ENCODE results near the gene RPS24.
"Not testable (repeated sequence)": the region's sequence is repeated elsewhere in the genome, so short reads cannot be mapped to it uniquely, and the experiment has no call there.

The RPS24 gene

GRCh38 chr10:78053211-78053868 is 19.7 kb downstream of the RPS24 start:
- DNase-seq (ENCODE audit: low read depth in 3 of 3), result no peak

GRCh38 chr10:78058562-78058961 is 24.9 kb downstream of the RPS24 start:
- DNase-seq (ENCODE audit: low read depth in 3 of 3), result no peak

GRCh38 chr10:78059906-78060702 is 26.4 kb downstream of the RPS24 start:
- no peak for DNase-seq (ENCODE audit: low read depth in 3 of 3)

GRCh38 chr10:78062296-78062695 is 28.6 kb downstream of the RPS24 start:
- no peak for DNase-seq (ENCODE audit: low read depth in 3 of 3)

- no peak for DNase-seq (ENCODE audit: low read depth in 3 of 3)
Observed at GRCh38 chr10:78063236-78063635, 29.6 kb downstream of the RPS24 start.

GRCh38 chr10:78064919-78065318 is 31.3 kb downstream of the RPS24 start:
- not testable (repeated sequence) for DNase-seq (ENCODE audit: low read depth in 3 of 3)

GRCh38 chr10:78065611-78066010 is 31.9 kb downstream of the RPS24 start:
- no peak for DNase-seq (ENCODE audit: low read depth in 3 of 3)

- no peak for DNase-seq (ENCODE audit: low read depth in 3 of 3)
Observed at GRCh38 chr10:78066012-78066411, 32.3 kb downstream of the RPS24 start.

GRCh38 chr10:78066728-78067430 is 33.2 kb downstream of the RPS24 start:
- DNase-seq (ENCODE audit: low read depth in 3 of 3), result no peak

- no peak for DNase-seq (ENCODE audit: low read depth in 3 of 3)
Observed at GRCh38 chr10:78069151-78069550, 35.5 kb downstream of the RPS24 start.

GRCh38 chr10:78070064-78070463 is 36.4 kb downstream of the RPS24 start:
- not testable (repeated sequence) for DNase-seq (ENCODE audit: low read depth in 3 of 3)

GRCh38 chr10:78070726-78071125 is 37.1 kb downstream of the RPS24 start:
- no peak for DNase-seq (ENCODE audit: low read depth in 3 of 3)

- no peak for DNase-seq (ENCODE audit: low read depth in 3 of 3)
Observed at GRCh38 chr10:78071140-78071856, 37.6 kb downstream of the RPS24 start.

- DNase-seq (ENCODE audit: low read depth in 3 of 3), result no peak
Observed at GRCh38 chr10:78071857-78072179, 38.2 kb downstream of the RPS24 start.

- no peak for DNase-seq (ENCODE audit: low read depth in 3 of 3)
Observed at GRCh38 chr10:78072504-78072903, 38.8 kb downstream of the RPS24 start.

- DNase-seq (ENCODE audit: low read depth in 3 of 3), result not testable (repeated sequence)
Observed at GRCh38 chr10:78075806-78076205, 42.1 kb downstream of the RPS24 start.

- DNase-seq (ENCODE audit: low read depth in 3 of 3), result no peak
Observed at GRCh38 chr10:78078539-78079330, 45.1 kb downstream of the RPS24 start.

- DNase-seq (ENCODE audit: low read depth in 3 of 3), result no peak
Observed at GRCh38 chr10:78079411-78079810, 45.7 kb downstream of the RPS24 start.

- DNase-seq (ENCODE audit: low read depth in 3 of 3), result no peak
Observed at GRCh38 chr10:78081292-78081691, 47.6 kb downstream of the RPS24 start.

GRCh38 chr10:78082636-78083035 is 49.0 kb downstream of the RPS24 start:
- no peak for DNase-seq (ENCODE audit: low read depth in 3 of 3)
